Hematopoietic multipotent progenitor cell treated with erythropoietin and hydrocortisone succinate and interleukin-3 and kit ligand, for 17 days (in vitro differentiated cells): ENCODE data around the gene GPC6.

Source experiments
- DNase-seq: peaks from one replicate; pipeline ENCODE4 v3.0.0-alpha.2; 2015; ENCODE audit warnings: low spot score

GPC6 gene

DNA sequence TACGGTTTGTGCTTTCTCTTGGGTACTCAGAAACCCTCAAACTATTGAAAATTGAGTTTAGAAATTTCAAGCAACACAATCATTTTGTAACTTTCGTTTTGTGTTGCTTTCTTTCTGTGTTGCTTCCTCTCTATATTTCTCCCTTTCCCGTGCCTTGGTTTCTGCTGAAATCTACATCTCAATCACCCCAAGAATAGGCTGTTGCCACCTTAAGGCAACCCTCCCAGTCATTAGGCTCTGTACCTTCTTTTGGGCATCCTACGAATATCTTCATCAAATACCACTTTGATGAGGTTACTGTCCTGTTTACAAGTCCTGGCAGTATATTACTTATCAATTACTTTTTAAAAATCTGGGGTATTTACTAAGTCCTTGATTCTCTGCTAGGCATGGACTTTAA lies 621.6 kb downstream of the GPC6 start:
- DNase-seq, result no peak

DNA sequence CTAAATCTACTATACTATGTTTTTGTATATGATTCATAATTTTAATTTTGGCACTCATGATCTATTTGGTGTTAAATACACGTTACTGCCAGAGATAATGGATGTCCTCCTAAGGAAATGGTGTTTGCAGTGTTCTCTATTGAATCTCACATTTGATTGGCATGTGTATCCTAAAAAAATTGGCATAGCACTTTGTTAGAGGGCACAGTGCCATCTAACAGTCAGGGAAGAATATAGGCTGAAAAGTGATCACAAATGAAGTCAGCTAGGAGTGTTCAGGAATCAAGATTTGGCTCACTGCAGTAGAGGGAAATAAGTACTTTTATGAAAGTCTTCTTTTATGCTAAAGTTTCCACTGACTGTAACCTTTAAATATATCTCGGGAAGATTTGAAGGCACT lies 624.6 kb downstream of the GPC6 start:
- DNase-seq, result no peak

DNA sequence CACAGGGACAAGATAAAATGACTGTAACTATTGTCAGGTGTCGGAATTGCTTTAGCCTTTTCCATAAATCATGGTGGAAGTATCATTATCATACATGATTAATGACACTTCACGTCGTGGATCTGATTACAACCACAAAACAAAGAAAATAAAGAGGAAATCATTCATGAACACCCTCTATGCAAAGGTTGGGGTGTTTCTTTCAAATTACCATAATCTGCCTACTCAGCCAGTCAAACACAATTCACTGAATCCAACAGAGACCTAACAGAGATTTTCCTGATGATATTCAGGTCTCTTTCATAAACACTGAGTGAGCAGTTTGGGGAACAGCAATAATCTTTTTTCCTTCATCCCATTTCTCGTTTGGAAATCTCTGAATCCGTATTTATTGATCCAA lies 627.3 kb downstream of the GPC6 start:
- DNase-seq, result no peak

DNA sequence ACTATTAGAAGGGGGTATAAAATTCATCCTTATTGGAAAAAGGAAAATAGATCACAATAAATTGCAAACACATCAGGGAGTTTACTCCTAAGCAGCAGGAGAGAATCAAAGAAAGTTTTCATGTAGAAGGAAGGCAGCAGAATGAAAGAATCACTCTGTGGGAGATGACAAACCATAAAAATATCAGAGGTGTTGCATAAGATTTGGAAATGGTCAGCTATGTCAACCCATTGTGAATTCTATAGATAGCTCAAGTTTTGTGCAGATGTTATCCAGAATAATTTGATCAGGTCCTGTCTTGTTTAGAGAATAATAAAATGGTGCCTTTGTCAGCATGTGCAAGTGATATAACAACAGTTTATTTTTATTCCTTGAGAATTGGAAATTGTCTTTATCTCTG lies 630.5 kb downstream of the GPC6 start:
- no peak for DNase-seq

DNA sequence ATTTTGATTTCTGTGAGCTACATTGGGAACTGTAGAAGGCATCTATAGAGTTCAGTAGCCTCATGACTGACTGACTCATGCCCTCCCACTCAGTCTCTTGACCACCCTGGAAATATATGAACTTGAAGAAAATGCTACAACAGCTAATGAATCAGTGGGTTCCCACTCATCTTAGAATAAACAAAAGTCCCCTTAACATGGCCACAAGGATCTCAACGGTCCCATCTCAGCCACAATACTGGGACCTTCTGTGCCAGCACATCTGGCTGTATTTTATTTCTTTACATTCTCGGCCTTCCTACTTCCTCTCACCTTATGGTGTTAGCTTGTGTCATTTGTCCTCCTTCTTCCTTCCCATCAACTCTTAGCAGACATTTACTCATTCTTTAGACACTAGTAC lies 633.1 kb downstream of the GPC6 start:
- DNase-seq, result no peak

DNA sequence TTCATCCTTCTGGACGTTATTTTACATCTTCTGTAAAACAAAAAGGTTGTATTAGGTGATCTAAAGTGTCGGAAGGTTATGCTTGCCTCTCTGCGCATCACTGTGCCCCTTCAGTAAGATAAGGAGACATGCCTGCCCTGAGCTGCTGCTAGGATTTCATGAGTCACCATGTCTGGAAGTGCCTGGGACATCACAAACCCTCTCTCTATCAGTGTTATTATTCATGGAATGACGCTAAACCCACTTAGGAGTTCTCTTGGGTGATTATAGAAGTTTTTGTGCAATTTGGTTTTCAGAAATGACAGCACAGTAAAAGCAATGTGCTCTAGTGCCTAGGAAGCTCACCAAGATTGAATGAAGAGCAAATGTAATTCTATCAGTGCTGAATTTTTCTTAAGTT lies 635.2 kb downstream of the GPC6 start:
- DNase-seq, result no peak

DNA sequence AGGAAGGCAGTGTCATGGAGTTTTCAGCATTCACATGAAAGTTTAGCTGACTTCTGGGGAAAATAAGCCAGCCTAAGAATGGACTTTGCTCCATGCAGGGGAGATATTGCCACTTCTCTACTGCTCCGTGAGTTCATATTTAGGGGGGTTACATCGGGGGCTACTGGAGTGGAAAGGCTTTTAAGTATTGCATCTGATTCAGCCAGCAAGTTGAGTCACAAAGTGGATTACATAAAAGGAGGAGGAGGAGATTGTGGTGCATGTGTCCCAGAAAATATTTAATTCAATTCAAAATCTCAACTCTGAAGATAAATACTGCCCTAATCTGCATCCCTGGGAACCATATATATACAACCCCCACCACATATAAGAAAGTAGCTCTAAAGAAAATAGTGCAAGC lies 635.7 kb downstream of the GPC6 start:
- no peak for DNase-seq

DNA sequence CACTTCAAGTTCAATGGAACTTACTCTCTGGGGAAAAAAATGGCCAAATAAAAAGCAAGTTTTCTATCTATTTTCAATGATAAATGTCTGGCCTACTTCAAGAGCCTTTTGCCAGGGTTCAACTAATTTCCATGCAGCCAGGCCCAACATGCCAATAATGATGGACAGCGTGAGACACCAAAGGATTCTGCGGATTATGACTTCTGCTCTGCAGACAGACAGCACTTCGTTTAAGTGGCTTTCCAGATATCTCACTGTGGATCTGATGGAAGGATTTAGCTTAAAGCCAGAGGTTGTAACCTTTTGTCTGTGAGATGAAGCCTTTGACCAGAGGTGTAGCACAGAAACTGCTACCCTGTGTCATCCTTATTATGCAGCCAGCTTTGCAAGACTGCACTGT lies 638.6 kb downstream of the GPC6 start:
- no peak for DNase-seq

DNA sequence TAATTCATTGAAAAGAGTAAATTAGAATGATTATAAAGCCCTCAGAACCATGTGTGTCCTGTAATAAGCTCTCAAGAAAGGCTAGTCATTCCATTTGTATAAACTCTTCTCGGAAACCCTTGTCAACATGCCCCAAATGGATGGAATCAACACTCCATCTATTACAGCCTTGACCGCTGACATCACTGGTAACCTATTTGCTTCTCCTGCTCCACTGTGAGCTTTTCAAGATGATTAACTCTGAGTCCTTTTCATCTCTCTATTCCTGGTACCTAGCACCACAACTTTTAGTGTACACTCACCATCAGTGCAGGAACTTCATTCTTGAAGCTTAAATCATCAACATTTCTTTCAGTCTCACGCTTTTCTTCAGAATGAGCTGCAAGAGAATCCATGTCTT lies 640.9 kb downstream of the GPC6 start:
- DNase-seq, result no peak

DNA sequence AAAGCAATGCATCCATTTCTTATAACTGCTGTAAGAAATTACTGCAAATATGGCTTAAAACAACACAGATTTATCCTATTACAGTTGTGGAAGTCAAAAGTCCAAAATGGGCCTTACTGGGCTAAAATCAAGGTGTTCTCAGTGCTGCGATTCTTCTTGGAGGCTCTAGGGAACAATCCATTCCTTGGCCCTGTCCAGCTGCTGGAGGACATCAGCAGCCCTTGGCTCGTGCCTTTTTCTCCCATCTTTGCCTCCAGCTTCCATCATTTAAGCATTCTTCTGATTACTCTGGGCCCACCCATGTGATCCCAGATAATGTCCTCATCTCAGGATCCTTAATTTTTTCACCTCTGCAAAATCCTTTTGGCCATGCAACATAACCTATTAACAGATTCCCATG lies 645.8 kb downstream of the GPC6 start:
- no peak for DNase-seq

DNA sequence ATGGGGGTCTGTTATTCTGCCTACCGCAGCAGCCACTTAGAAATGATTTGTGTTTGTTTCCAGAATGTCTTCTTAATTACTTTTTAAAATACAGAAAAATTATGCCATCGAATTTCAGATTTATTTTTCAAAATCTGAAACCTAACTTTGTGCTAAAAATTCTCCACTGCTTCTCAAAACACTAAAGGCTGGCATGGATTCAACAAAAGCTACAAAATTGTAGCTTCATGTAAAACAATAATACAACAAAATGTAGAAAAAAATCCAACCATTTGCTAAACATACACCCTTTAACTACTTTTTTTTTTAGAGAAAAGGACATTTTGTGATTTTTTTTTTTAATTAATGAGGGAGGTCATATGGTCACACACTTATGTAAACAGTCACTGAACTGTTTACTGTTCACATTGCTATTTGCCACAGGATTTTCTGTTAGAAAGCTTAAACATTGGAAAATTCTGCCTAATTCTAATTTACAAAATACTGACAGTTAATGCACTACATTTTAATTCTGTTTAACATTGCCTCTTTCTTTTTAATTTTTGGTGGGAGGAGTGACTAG lies 646.3 kb downstream of the GPC6 start:
- no peak for DNase-seq

DNA sequence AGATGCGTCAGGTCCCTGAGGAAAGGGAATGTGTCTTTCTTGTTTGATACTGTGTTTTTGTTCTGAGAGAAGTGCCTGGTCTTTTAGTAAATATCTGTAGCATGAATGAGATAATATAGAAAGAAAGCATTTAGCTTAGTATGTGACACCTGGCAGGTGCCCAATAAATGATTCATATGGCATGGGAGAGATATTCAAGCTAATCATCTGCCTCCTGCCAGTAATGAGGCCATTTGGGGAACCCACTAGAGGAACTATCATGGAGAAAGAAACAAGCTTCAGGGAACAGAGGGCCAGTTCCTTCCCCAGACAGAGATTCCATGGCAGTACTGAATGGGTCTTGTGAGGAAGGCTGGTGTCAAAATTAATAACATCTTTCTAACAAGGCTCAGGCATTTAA lies 648.9 kb downstream of the GPC6 start:
- DNase-seq, result no peak

DNA sequence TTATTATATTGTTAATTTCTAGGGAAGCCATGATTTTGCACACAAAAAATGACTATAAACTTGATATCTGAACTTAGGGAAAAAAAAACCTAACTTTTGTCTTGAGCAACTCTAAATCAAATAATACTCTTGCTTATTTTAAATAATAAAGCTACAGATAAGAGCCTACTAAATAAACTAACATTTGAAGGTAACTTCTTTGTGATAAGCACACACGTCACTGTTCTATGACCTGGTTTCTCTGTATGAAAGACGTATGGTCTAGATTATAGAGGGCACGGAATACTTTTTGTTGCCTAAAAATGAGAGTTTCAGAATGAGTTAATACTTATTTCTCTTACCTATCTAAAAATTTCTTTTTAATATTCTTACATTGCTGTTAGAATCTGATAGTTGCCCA lies 649.6 kb downstream of the GPC6 start:
- no peak for DNase-seq

DNA sequence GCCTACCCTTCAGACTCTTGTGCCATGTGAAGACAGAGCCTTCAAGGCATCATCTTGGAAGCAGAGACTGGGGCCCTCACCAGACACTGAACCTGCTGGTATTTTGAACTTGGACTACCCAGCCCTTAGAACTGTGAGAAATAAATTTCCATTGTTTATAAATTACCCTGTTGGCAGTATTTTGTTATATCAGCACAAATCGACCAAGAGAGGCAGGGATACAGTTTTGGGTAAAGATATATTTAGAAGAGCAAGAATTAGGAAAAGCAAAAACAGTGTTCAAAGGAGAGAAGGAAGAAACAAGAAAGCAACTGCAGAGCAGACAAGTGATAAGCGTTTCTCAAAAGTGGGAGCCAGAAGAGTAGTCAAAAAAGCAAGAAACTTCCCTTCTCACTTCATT lies 652.1 kb downstream of the GPC6 start:
- no peak for DNase-seq

DNA sequence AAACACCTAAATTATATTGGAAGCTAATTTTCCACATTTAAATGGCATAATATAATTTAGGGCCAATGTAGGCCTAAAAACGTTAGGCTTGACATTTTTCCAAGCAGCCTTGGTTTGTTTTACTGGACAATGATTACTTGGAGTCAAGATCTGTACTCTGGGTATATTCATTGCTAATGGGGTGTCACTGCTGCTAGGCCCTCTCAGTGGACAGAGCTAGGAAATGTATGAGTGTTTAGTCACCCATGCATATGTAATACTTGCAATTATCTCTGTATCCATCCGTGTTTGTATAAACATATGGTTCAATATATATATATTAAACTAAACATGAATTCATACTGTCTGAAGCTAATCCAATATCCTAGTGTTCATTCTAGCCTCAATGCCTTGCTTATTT lies 654.8 kb downstream of the GPC6 start:
- DNase-seq, result no peak

DNA sequence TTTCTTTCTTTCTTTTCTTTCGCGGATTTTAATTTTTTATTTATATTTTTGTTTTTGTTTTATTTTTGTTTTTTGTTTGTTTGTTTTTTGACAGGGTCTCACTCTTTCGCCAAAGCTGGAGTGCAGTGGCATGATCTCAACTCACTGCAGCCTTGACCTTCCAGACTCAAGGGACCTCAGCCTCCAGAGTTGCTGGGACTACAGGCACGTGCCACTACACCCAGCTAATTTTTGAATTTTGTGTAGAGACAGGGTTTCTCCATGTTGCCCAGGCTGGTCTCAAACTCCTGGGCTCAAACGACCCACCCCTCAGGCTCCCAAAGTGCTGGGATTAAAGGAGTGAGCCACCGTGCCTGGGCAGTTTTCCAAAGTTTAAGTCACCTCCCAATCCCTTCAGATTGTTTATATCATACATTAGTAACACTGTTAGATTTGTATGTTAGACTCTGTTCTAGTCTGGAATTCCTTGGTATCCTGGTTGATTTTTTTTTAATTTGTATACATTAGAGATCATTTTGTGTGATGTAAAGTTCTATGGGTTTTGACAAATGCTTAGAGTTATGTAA lies 655.6 kb downstream of the GPC6 start:
- DNase-seq, result no peak

DNA sequence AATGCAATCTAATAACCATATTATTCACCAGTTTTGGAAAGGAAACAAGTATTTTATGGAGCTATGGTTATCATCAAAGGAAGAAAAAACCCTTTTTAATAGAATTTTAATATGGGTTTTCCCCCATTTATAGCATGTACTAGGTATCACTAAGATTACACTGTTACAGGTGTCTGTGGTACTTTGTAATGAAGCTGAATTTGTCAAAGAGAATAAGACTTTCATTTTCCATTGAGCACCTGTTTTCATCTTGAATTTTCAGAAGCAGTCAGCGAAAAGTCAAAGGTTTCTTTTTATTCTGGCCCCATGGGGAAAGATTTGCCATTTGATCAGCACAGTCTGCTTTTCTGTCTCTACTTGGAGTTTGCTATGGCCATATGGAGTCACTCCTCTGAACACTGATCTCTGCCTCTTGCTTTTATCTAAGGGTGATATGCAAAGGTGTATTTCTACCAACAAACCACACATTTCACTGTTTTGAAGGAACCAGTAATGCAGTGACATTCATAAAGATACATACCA lies 662.9 kb downstream of the GPC6 start:
- no peak for DNase-seq

DNA sequence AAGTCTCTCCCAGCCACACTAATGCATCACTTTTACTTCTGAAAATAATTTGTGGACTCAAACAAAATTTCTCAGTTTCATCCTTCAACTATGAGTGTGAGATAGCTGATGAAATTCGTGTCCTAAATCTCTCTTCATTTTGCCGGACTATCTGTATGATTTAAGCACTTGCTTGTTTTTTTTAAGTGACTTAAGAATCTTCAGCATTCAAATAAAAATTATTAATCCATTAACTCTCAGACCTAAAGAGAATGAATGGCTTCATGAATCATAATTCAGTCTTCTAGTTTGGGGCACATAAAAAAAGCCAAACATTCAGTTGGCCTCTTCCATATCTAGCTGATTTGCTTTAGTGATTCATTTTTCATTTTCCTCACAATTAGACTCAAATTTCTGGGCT lies 673.4 kb downstream of the GPC6 start:
- no peak for DNase-seq

DNA sequence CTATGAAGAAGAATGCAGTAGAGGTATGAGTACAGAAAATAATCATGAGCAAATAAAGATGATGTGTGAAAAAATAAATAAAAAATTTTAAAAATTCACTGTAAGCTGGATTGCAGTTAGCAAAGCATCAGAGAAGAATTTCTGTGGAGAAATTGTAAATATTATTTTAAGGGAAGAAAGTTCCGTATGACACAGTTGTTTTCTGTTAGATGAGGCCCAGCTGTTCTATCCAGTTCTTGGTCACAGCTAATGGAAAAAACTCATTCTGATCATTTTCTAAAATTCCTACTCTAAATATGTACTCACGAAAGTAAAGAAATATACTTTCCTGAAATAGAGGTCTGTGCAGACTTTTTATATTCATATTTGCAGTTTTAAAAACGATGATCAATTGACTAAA lies 674.1 kb downstream of the GPC6 start:
- DNase-seq, result no peak

DNA sequence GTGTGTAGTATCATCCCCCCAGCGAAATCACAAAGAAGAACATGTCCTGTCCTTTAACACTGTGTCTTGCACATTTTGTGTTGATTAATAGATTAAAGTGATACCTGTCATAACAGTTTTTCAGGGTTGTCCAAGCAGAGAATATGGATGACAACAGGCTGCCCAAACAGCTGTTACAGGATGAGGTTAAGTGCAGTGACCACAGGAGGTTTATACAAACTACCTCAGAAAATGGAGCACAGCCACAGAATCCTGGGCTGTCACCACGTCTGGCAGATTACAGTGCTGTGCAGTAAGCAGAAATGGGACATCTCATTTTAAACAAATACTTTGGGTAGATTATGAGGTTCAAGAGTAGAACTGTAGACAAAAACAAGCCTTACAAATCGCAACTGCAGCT lies 677.3 kb downstream of the GPC6 start:
- DNase-seq, result no peak

DNA sequence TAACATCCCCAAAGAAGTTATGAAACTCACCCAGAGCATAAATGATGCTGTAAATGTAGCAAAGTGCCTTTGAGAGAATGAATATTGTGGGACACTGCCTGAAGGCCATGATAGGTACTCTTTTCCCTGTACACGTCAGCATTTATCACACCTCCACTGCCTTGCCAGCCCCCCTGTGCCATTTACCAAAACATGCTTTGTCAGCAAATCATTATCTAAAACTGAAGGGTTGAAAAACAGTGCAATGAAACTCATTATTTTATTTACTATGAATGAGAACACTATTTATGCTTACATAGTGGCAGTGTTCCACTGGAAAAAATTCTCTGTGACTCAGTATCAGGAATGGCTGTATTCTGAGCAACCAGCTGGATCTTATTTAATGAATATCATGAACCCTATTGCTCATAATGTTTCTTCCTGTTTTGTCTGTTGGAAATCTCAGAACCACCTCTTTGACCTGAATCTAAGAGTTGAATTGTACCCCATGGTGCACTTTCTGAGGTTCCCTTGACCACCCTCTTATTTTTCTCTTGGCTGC lies 688.7 kb downstream of the GPC6 start:
- DNase-seq, result no peak

DNA sequence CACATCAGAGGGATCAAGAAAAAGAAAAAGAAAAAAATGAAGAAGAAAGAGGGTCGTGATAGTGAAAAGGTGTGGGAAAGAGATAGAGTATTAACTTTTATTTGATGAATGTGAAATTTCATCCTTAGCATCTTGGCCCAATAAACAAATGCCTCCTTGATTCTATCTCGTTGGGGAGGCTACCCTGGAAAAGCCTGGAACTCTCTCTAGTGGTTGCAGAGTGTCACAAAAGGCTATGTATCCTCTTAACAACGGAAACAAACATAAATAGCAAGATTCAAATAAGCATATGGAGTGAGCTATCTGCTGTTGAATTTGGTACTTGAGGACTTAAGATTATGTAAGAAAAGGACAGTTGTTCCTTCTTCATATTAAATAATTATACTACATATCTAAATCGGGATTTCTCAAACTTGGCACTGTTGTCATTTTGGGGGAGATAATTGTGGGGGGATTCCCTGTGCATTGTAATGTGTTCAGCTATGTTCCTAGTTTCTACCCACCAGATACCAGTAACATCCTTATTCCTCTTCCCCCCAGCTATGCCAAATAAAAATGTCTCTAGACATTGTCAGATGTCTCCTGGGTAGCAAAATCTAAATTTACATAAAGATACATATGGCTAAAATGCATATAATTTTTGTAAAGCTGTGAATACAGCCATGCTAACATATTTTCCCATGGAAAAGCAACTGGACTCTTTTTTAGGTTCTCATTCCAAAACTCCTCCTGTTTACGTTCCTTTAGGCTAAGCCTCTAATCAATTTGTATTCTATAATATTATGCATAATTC lies 695.7 kb downstream of the GPC6 start:
- no peak for DNase-seq

DNA sequence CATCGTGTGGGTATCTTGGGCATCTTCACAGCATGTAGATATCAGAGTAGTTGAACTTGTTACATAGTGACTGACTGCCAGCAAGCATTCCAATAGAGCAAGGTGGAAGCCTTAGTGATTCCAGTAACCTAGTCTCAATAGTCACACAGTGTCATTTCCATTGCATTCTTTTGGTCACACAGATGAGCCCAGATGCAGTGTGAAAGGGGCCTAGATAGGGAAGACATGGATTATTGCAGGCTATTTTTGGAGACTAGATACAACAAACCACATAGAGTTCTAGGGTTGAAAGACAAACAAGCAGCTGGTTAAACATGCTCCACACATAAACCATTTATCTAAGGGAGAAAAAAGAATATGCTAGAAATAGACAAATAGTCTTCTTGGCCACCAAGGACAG lies 699.4 kb downstream of the GPC6 start:
- no peak for DNase-seq
